IPS-20b (cell line): ENCODE results near the gene JPT1.
"Not testable (repeated sequence)": the region's sequence is repeated elsewhere in the genome, so short reads cannot be mapped to it uniquely, and the experiment has no call there.

Experiments
- H3K27ac ChIP-seq: one replicate; pipeline ENCODE4 v1.5.1; 2013; ENCODE audit warnings: low read length
- H3K27me3 ChIP-seq: 2 replicates; pipeline ENCODE4 v1.6.1; 2013; ENCODE audit warnings: mild to moderate bottlenecking, low read length, inconsistent platforms; ENCODE audit not compliant: insufficient read depth
- H3K36me3 ChIP-seq: 2 replicates; pipeline ENCODE4 v1.6.1; 2013; ENCODE audit warnings: low read depth, mild to moderate bottlenecking, inconsistent platforms, low read length, moderate library complexity; ENCODE audit not compliant: insufficient read depth
- H3K4me1 ChIP-seq: 2 replicates; pipeline ENCODE4 v1.6.1; 2013; ENCODE audit warnings: mild to moderate bottlenecking, control low read depth, inconsistent platforms, low read length, moderate library complexity; ENCODE audit not compliant: insufficient read depth
- H3K4me3 ChIP-seq: 2 replicates; pipeline ENCODE4 v1.5.1; 2013; ENCODE audit warnings: mild to moderate bottlenecking, low read length, inconsistent platforms
- H3K9ac ChIP-seq: 2 replicates; pipeline ENCODE4 v1.6.1; 2013; ENCODE audit warnings: low read depth, mild to moderate bottlenecking, inconsistent platforms, low read length, moderate library complexity
- H3K9me3 ChIP-seq: 2 replicates; pipeline ENCODE4 v1.6.1; 2013; ENCODE audit warnings: mild to moderate bottlenecking, low read depth, low read length, inconsistent platforms; ENCODE audit not compliant: insufficient read depth

JPT1 gene

GRCh38 chr17:75178453-75178852 lies 24.1 kb upstream of the JPT1 start:
- Histone ChIP-seq H3K27ac (no peak overlapping the region), H3K27me3 (no peaks in the 10 kb centered on the region), H3K36me3 (peaks cover 77% of the 10 kb centered on the region), H3K4me1 (no peaks in the 10 kb centered on the region), H3K9me3 (no peaks in the 10 kb centered on the region), H3K4me3 (no peak overlapping the region), H3K9ac (no peak overlapping the region)

- H3K9me3 ChIP-seq, result no peaks in the 10 kb centered on the region
- no peaks in the 10 kb centered on the region for H3K27me3 ChIP-seq
- H3K4me1 ChIP-seq, result no peaks in the 10 kb centered on the region
- no peak overlapping the region for H3K4me3 ChIP-seq
- H3K9ac ChIP-seq, result no peak overlapping the region
- no peak overlapping the region for H3K27ac ChIP-seq
- peaks cover 96% of the 10 kb centered on the region for H3K36me3 ChIP-seq
Observed at GRCh38 chr17:75176625-75177024, 22.3 kb upstream of the JPT1 start.

GRCh38 chr17:75174996-75175395 lies 20.7 kb upstream of the JPT1 start:
- Histone ChIP-seq H3K9me3 (no peaks in the 10 kb centered on the region), H3K36me3 (peaks cover 99% of the 10 kb centered on the region), H3K4me1 (no peaks in the 10 kb centered on the region), H3K27ac (no peak overlapping the region), H3K4me3 (no peak overlapping the region), H3K9ac (no peak overlapping the region), H3K27me3 (no peaks in the 10 kb centered on the region)

- H3K36me3 ChIP-seq, result peaks cover 98% of the 10 kb centered on the region
- H3K9me3 ChIP-seq, result no peaks in the 10 kb centered on the region
- H3K4me3 ChIP-seq, result no peak overlapping the region
- no peak overlapping the region for H3K27ac ChIP-seq
- H3K9ac ChIP-seq, result no peak overlapping the region
- H3K4me1 ChIP-seq, result no peaks in the 10 kb centered on the region
- no peaks in the 10 kb centered on the region for H3K27me3 ChIP-seq
Observed at GRCh38 chr17:75173526-75173925, 19.2 kb upstream of the JPT1 start.

GRCh38 chr17:75168998-75169397 lies 14.7 kb upstream of the JPT1 start:
- no peaks in the 10 kb centered on the region for H3K9me3 ChIP-seq
- H3K4me3 ChIP-seq, result no peak overlapping the region
- H3K4me1 ChIP-seq, result no peaks in the 10 kb centered on the region
- no peaks in the 10 kb centered on the region for H3K27me3 ChIP-seq
- H3K27ac ChIP-seq, result no peak overlapping the region
- H3K9ac ChIP-seq, result no peak overlapping the region
- peaks cover 91% of the 10 kb centered on the region for H3K36me3 ChIP-seq

GRCh38 chr17:75164606-75165005 lies 10.3 kb upstream of the JPT1 start:
- H3K4me3 ChIP-seq, H3K9ac ChIP-seq, H3K27me3 ChIP-seq, H3K9me3 ChIP-seq, H3K27ac ChIP-seq, H3K4me1 ChIP-seq: not testable (repeated sequence)
- peaks cover 52% of the 10 kb centered on the region for H3K36me3 ChIP-seq

GRCh38 chr17:75163074-75163473 lies 8.8 kb upstream of the JPT1 start:
- Histone ChIP-seq H3K9ac (no peak overlapping the region), H3K9me3 (no peaks in the 10 kb centered on the region), H3K27me3 (no peaks in the 10 kb centered on the region), H3K36me3 (peaks cover 38% of the 10 kb centered on the region), H3K27ac (no peak overlapping the region), H3K4me1 (no peaks in the 10 kb centered on the region), H3K4me3 (no peak overlapping the region)

- H3K9me3 ChIP-seq, result no peaks in the 10 kb centered on the region
- H3K36me3 ChIP-seq, result peaks cover 10% of the 10 kb centered on the region; the same call in 1 of the 2 replicates
- no peaks in the 10 kb centered on the region; the same call in 1 of the 2 replicates for H3K4me1 ChIP-seq
- no peak overlapping the region for H3K27ac ChIP-seq
- no peak overlapping the region for H3K4me3 ChIP-seq
- no peaks in the 10 kb centered on the region for H3K27me3 ChIP-seq
- H3K9ac ChIP-seq, result no peak overlapping the region
Observed at GRCh38 chr17:75160211-75160610, 5.9 kb upstream of the JPT1 start.

- no peak overlapping the region for H3K4me3 ChIP-seq
- H3K27me3 ChIP-seq, result no peaks in the 10 kb centered on the region
- peaks cover 4% of the 10 kb centered on the region; the same call in 1 of the 2 replicates for H3K4me1 ChIP-seq
- peaks cover 4% of the 10 kb centered on the region; the same call in 1 of the 2 replicates for H3K36me3 ChIP-seq
- H3K9me3 ChIP-seq, result no peaks in the 10 kb centered on the region
- H3K27ac ChIP-seq, result no peak overlapping the region
- no peak overlapping the region for H3K9ac ChIP-seq
Observed at GRCh38 chr17:75159196-75160031, 5.1 kb upstream of the JPT1 start.

GRCh38 chr17:75158480-75158879 lies 4.2 kb upstream of the JPT1 start:
- H3K36me3 ChIP-seq, H3K27ac ChIP-seq, H3K27me3 ChIP-seq, H3K4me1 ChIP-seq, H3K9ac ChIP-seq, H3K4me3 ChIP-seq, H3K9me3 ChIP-seq: not testable (repeated sequence)

- no peaks in the 10 kb centered on the region for H3K9me3 ChIP-seq
- peak overlapping the region; percentile 52 for H3K4me3 ChIP-seq
- no peaks in the 10 kb centered on the region for H3K36me3 ChIP-seq
- H3K27ac ChIP-seq, result no peak overlapping the region
- peaks cover 9% of the 10 kb centered on the region; the same call in 1 of the 2 replicates for H3K4me1 ChIP-seq
- H3K9ac ChIP-seq, result peak overlapping the region; percentile 28; the same call in 1 of the 2 replicates
- no peaks in the 10 kb centered on the region for H3K27me3 ChIP-seq
Observed at GRCh38 chr17:75155191-75155601, 884 bp upstream of the JPT1 start.

- H3K9ac ChIP-seq, result peak overlapping the region; percentile 97; the same call in 1 of the 2 replicates
- no peak overlapping the region for H3K27ac ChIP-seq
- no peaks in the 10 kb centered on the region for H3K9me3 ChIP-seq
- peak overlapping the region; percentile 98 for H3K4me3 ChIP-seq
- H3K36me3 ChIP-seq, result peaks cover 4% of the 10 kb centered on the region
- no peaks in the 10 kb centered on the region for H3K27me3 ChIP-seq
- peaks cover 9% of the 10 kb centered on the region; the same call in 1 of the 2 replicates for H3K4me1 ChIP-seq
Observed at GRCh38 chr17:75153780-75154194, 525 bp downstream of the JPT1 start.
